GM12864 (cell line): Measurements from ENCODE around the gene LMAN2L.

Experiments
- DNase-seq: peaks from one replicate; pipeline ENCODE4 v3.0.0-alpha.2; 2011; ENCODE audit warnings: low read depth
- H3K4me3 ChIP-seq: 2 replicates; pipeline ENCODE4 v1.5.1; 2011; ENCODE audit warnings: mild to moderate bottlenecking, low read depth, low read length, control low read depth
- CTCF ChIP-seq: IDR thresholded peaks from 2 replicates; pipeline ENCODE4 v1.5.1; 2011; ENCODE audit warnings: low read depth, mild to moderate bottlenecking, moderate library complexity, low read length, control low read depth, inconsistent platforms; ENCODE audit errors: missing control alignments

LMAN2L gene

GRCh38 chr2:96685577-96686459, 54.0 kb downstream of the LMAN2L start:
- no peak for DNase-seq
- TF ChIP-seq CTCF: no peak
- no peak overlapping the region for H3K4me3 ChIP-seq

DNA sequence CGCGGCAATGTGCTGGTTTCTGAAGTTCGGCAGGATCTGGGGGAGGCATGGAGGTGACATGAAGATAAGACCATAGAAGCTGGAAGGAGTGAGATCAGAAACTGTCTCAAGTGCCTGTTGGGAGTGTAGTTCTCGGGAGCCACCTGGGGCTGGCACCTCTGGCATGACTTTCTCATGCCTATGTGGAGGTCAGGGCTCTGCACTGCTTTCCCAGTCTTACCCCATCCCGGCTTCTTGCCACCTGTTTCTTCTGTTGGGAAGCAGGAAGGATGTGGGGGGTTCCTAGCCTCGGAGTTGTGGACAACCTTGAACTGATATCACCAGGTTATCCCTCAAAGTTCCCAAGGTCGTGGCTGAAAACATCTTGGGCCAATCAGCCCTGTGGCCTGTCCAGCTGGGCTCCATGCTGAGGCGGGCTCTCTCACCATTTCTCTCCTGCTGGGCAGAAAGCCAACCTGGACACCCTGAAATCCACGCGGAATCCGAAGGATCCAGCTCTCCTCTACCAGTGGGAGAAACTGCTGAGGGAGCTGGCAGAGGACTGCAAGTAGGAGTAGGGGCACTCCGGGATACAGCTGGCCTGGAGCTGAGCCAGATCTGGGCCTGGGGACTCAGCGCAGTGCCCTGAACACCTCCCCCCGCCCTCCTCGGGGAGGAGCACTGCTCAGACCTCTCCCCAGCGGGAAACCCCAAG, 54.8 kb downstream of the LMAN2L start:
- TF ChIP-seq CTCF: no peak
- no peak for DNase-seq

DNA sequence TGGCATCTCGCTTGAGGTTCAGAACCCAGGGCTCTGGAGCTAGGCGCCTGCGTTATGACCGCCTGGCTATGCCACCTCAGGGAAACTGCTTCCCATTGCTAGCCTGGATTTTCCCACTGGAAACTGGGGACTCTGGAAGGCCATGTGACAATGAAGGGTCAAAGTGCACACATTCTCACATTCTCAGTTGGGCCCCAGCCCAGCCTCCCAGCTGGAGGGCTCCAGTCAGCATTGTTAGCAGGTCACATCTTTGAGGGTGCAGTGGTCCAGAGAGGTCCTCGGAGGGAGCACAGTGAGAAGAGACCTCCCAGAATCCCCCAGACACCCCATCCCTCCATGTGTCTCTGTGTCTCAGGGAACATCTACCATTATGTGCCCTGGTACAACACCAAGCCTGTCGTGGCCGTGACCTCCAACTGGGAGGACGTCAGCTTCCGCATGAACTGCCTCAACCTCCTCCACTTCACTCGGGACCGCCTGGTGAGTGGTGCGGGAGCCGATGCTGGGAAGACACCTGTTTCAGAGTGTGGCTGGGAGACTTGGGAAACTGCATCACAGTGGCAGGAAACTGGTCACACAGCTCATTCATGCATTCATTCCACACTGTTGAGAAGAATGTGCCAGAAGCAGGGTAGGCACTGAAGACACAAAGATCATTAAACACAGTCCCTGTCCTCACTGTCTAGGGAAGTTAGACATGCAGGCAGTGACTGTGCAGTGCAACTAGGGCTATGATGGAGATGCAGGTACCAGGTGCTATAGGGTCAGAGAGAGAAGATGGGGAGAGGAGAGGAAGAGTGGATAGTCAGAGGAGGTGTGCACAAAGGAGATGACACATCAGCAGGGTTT, 55.7 kb downstream of the LMAN2L start:
- DNase-seq: no peak
- TF ChIP-seq CTCF: no peak
- H3K4me3 ChIP-seq: no peak overlapping the region

More for the DNA sequence above, 54.8 kb downstream of the LMAN2L start:
- no peak overlapping the region for H3K4me3 ChIP-seq

- no peak for DNase-seq
- no peak overlapping the region for H3K4me3 ChIP-seq
- TF ChIP-seq CTCF: no peak
Measured at GRCh38 chr2:96683307-96683706, 56.6 kb downstream of the LMAN2L start.

- no peak for TF ChIP-seq CTCF
- no peak for DNase-seq
- H3K4me3 ChIP-seq: no peak overlapping the region
Measured at GRCh38 chr2:96681540-96681939, 58.3 kb downstream of the LMAN2L start.

GRCh38 chr2:96680561-96681141, 59.2 kb downstream of the LMAN2L start:
- no peak for DNase-seq
- TF ChIP-seq CTCF: no peak
- no peak overlapping the region for H3K4me3 ChIP-seq
